Small intestine (tissue), 7 donors: Measurements from ENCODE around the gene FOS. TPM values are rescaled to one million over a fixed set of nuclear protein-coding genes. Genes with fewer than 3 reads are reported as not detected.
A peak's percentile ranks its signal among the peaks of the same experiment; 100 is the strongest.

Experiments used
- DNase-seq, 2 donors: peaks; one replicate each; pipeline versions ENCODE4 v3.0.0 to v3.0.0-alpha.2; 2013
- FAIRE-seq: peaks from 2 replicates; lab custom pipeline; 2012; peaks lifted over from hg19 to GRCh38; lab: Jason Lieb, UNC
- H3K27ac ChIP-seq, 3 donors: one replicate each; pipeline ENCODE4 v1.5.1; 2013; ENCODE audit warnings: low read length in 2 of 3, mild to moderate bottlenecking in 2 of 3, control low read depth in 1 of 3, inconsistent platforms in 1 of 3, low read depth in 1 of 3, moderate library complexity in 1 of 3
- H3K27me3 ChIP-seq, 3 donors: one replicate each; pipeline ENCODE4 v1.6.1; 2013; ENCODE audit warnings: low read length in 3 of 3, inconsistent platforms in 1 of 3; ENCODE audit not compliant: control insufficient read depth in 3 of 3, insufficient read depth in 3 of 3
- H3K36me3 ChIP-seq, 3 donors: one replicate each; pipeline ENCODE4 v1.6.1; 2013; ENCODE audit warnings: low read length in 3 of 3, inconsistent platforms in 1 of 3, low read depth in 1 of 3, mild to moderate bottlenecking in 1 of 3, moderate library complexity in 1 of 3; ENCODE audit not compliant: control insufficient read depth in 3 of 3, insufficient read depth in 2 of 3
- H3K4me1 ChIP-seq, 3 donors: one replicate each; pipeline ENCODE4 v1.6.1; 2013; ENCODE audit warnings: low read length in 2 of 3, inconsistent platforms in 1 of 3, low read depth in 1 of 3, mild to moderate bottlenecking in 1 of 3, moderate library complexity in 1 of 3; ENCODE audit not compliant: control insufficient read depth in 3 of 3, insufficient read depth in 2 of 3
- H3K4me3 ChIP-seq, 3 donors: one replicate each; pipeline ENCODE4 v1.5.1; 2013; ENCODE audit warnings: low read length in 3 of 3, control low read depth in 1 of 3, inconsistent platforms in 1 of 3, low read depth in 1 of 3, mild to moderate bottlenecking in 1 of 3, moderate library complexity in 1 of 3
- H3K9me3 ChIP-seq, 2 donors: one replicate each; pipeline ENCODE4 v1.6.1; 2013; ENCODE audit warnings: low read depth in 1 of 2, low read length in 1 of 2; ENCODE audit not compliant: control insufficient read depth in 2 of 2, insufficient read depth in 1 of 2
- WGBS, 3 donors: extraction: QIAGEN DNeasy Blood & Tissue Kit; methylation state at CpG; one replicate each; pipeline ENCODE4 v1.1.7; 2013; 5-methylcytosine and 5-hydroxymethylcytosine counted together
- polyA plus RNA-seq, 4 donors: library from polyadenylated mRNA; stranded (reverse) in 3 of 4; unstranded in 1 of 4; fragments of 200-250 nt in 3 of 4; fragments of 120-200 nt in 1 of 4; gene quantifications; one replicate each; pipeline versions ENCODE4 v1.2.1 to v1.2.3, GENCODE V29; 2013
- donor health status: healthy with polysubstance abuse.
- donor health status: control.
- donor health status: control.
- donor health status: Bipolar disorder and iron deficiency.
- donor health status: healthy.

The FOS gene
- polyA plus RNA-seq, 4 donors, result 71.6 to 1,102 (median 240) TPM

- H3K9me3 ChIP-seq, result no peaks in the 10 kb centered on the region
- 49 to 92% (median 90%) methylated on average over 2 of the region's 2 CpGs for WGBS, 3 donors
- peak overlapping the region in 1 of 3 donors; percentile 82 for H3K27ac ChIP-seq
- H3K4me1 ChIP-seq, result peaks cover 0 to 31% (median 8%) of the 10 kb centered on the region in 3 donors
- H3K4me3 ChIP-seq, result no peak overlapping the region
- peaks cover 0 to 5% (median 0%) of the 10 kb centered on the region in 3 donors for H3K27me3 ChIP-seq
- peaks cover 0 to 12% (median 7%) of the 10 kb centered on the region in 3 donors for H3K36me3 ChIP-seq
- FAIRE-seq (no peak), DNase-seq (no peak)
Observed at GRCh38 chr14:75275598-75275997, 3.0 kb upstream of the FOS start.

GRCh38 chr14:75277008-75277814, 1.4 kb upstream of the FOS start:
- 0 to 1% (median 1%) methylated on average over 68 to 81 of the region's 81 CpGs for WGBS, 3 donors
- no peaks in the 10 kb centered on the region for H3K9me3 ChIP-seq
- H3K4me1 ChIP-seq, result peaks cover 0 to 41% (median 8%) of the 10 kb centered on the region in 3 donors
- peak; percentile 87 to 96 for DNase-seq
- peak overlapping the region; percentile 91 to 99 (median 93) for H3K27ac ChIP-seq
- FAIRE-seq, result no peak
- H3K27me3 ChIP-seq, result peaks cover 0 to 5% (median 0%) of the 10 kb centered on the region in 3 donors
- peak overlapping the region; percentile 39 to 92 (median 88) for H3K4me3 ChIP-seq
- H3K36me3 ChIP-seq, result peaks cover 4 to 21% (median 15%) of the 10 kb centered on the region in 3 donors

DNA sequence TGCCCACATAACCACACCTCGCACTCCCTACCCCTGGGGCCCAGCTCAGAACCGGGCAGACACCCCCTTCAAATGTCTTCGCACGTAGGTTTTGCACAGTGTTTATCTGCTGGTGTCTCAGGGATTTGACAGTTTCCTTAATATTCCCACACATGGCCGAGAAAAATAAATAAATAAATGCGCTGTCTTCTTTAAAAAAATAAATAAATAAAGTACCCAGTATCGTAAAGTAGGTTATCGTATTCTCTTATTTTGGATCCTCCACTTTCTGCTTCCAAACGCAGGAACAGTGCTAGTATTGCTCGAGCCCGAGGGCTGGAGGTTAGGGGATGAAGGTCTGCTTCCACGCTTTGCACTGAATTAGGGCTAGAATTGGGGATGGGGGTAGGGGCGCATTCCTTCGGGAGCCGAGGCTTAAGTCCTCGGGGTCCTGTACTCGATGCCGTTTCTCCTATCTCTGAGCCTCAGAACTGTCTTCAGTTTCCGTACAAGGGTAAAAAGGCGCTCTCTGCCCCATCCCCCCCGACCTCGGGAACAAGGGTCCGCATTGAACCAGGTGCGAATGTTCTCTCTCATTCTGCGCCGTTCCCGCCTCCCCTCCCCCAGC, 710 bp upstream of the FOS start:
- WGBS, 3 donors, result 0% methylated on average over 27 of the region's 27 CpGs
- Histone ChIP-seq H3K36me3 (peaks cover 4 to 21% (median 15%) of the 10 kb centered on the region in 3 donors), H3K9me3 (no peaks in the 10 kb centered on the region), H3K27ac (peak overlapping the region; percentile 91 to 99 (median 93)), H3K4me3 (peak overlapping the region; percentile 39 to 92 (median 88)), H3K4me1 (peaks cover 0 to 45% (median 8%) of the 10 kb centered on the region in 3 donors), H3K27me3 (peaks cover 0 to 5% (median 0%) of the 10 kb centered on the region in 3 donors)
- DNase-seq, result no peak
- no peak for FAIRE-seq

- H3K27me3 ChIP-seq, result peaks cover 0 to 5% (median 0%) of the 10 kb centered on the region in 3 donors
- peak overlapping the region; percentile 63 to 92 (median 88) for H3K4me3 ChIP-seq
- peaks cover 0 to 51% (median 5%) of the 10 kb centered on the region in 3 donors for H3K4me1 ChIP-seq
- no peaks in the 10 kb centered on the region for H3K9me3 ChIP-seq
- H3K27ac ChIP-seq, result peak overlapping the region; percentile 84 to 99 (median 91)
- 0 to 1% (median 0%) methylated on average over 37 to 38 of the region's 38 CpGs for WGBS, 3 donors
- DNase-seq, result peak; percentile 68 to 76
- peaks cover 4 to 21% (median 15%) of the 10 kb centered on the region in 3 donors for H3K36me3 ChIP-seq
- FAIRE-seq, result no peak
Observed at GRCh38 chr14:75279153-75279762, 630 bp downstream of the FOS start.

DNA sequence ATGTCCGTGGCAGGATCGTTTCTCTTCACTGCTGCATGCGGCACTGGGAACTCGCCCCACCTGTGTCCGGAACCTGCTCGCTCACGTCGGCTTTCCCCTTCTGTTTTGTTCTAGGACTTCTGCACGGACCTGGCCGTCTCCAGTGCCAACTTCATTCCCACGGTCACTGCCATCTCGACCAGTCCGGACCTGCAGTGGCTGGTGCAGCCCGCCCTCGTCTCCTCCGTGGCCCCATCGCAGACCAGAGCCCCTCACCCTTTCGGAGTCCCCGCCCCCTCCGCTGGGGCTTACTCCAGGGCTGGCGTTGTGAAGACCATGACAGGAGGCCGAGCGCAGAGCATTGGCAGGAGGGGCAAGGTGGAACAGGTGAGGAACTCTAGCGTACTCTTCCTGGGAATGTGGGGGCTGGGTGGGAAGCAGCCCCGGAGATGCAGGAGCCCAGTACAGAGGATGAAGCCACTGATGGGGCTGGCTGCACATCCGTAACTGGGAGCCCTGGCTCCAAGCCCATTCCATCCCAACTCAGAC, 1.2 kb downstream of the FOS start:
- WGBS, 3 donors, result 6 to 16% (median 13%) methylated on average over 26 of the region's 26 CpGs
- DNase-seq, result peak in 1 of 2 donors; percentile 62
- Histone ChIP-seq H3K9me3 (no peaks in the 10 kb centered on the region), H3K36me3 (peaks cover 4 to 21% (median 15%) of the 10 kb centered on the region in 3 donors), H3K4me1 (peaks cover 0 to 56% (median 5%) of the 10 kb centered on the region in 3 donors), H3K27ac (peak overlapping the region; percentile 84 to 99 (median 91)), H3K27me3 (peaks cover 0 to 5% (median 0%) of the 10 kb centered on the region in 3 donors), H3K4me3 (peak overlapping the region; percentile 63 to 92 (median 88))
- FAIRE-seq, result no peak

GRCh38 chr14:75280291-75280830, 1.7 kb downstream of the FOS start:
- 81 to 85% (median 84%) methylated on average over 7 of the region's 7 CpGs for WGBS, 3 donors

GRCh38 chr14:75280831-75281653, 2.4 kb downstream of the FOS start:
- DNase-seq (peak; percentile 35 to 75), FAIRE-seq (no peak)
- H3K27me3 ChIP-seq, result peaks cover 0 to 5% (median 0%) of the 10 kb centered on the region in 3 donors
- 81 to 87% (median 83%) methylated on average over 15 to 17 of the region's 17 CpGs for WGBS, 3 donors
- H3K9me3 ChIP-seq, result no peaks in the 10 kb centered on the region
- H3K4me3 ChIP-seq, result peak overlapping the region in 2 of 3 donors; percentile 88 to 92
- H3K27ac ChIP-seq, result peak overlapping the region in 2 of 3 donors; percentile 81 to 99
- H3K4me1 ChIP-seq, result peaks cover 0 to 64% (median 0%) of the 10 kb centered on the region in 3 donors
- peaks cover 4 to 21% (median 15%) of the 10 kb centered on the region in 3 donors for H3K36me3 ChIP-seq

More at GRCh38 chr14:75280291-75280830, 1.7 kb downstream of the FOS start:
- Histone ChIP-seq H3K36me3 (peaks cover 4 to 21% (median 15%) of the 10 kb centered on the region in 3 donors), H3K27ac (peak overlapping the region in 2 of 3 donors; percentile 91 to 99), H3K27me3 (peaks cover 0 to 5% (median 0%) of the 10 kb centered on the region in 3 donors), H3K9me3 (no peaks in the 10 kb centered on the region), H3K4me3 (peak overlapping the region; percentile 63 to 92 (median 88)), H3K4me1 (peaks cover 0 to 57% (median 5%) of the 10 kb centered on the region in 3 donors)
- DNase-seq (no peak), FAIRE-seq (no peak)
